Measurements from ENCODE around the gene GC. TPM values are rescaled to one million over a fixed set of nuclear protein-coding genes. Genes with fewer than 3 reads are reported as not detected.

Gene GC
- total RNA-seq, 1 experiment from 2014 or later: 1.8 TPM

GRCh38 chr4:71729856-71730255 lies 54.0 kb downstream of the GC start:
- ChIA-PET POLR2A (no interaction called here), RAD21 (ENCODE audit: low non-redundant PET in 1 of 2, low total read pairs in 2 of 2, uncharacterized antibody in 2 of 2, unreplicated experiment in 2 of 2) (no interaction called here), CTCF (no interaction called here)
- H3K27me3 ChIP-seq (ENCODE audit: insufficient read depth, low read length): no peaks in the 10 kb centered on the region
- H3K79me2 ChIP-seq (ENCODE audit: insufficient read depth, low read length): no peaks in the 10 kb centered on the region
- no peak overlapping the region for H3K27ac ChIP-seq (ENCODE audit: low read depth, low read length)
- no peaks in the 10 kb centered on the region for H3K9me3 ChIP-seq (ENCODE audit: control insufficient read depth in 1 of 2, insufficient read depth in 1 of 2, low read depth in 1 of 2, low read length in 2 of 2)
- no peaks in the 10 kb centered on the region for H3K9me2 ChIP-seq (ENCODE audit: insufficient read depth)
- ATAC-seq: no peak
- intact Hi-C loops (cut with micrococcal nuclease): loop anchor here (5.0 kb wide), 2 partner anchors 577 to 1287 kb away; no protein-coding TSS in a partner anchor
- no peaks in the 10 kb centered on the region for H4K20me1 ChIP-seq (ENCODE audit: insufficient read depth)
- no peaks in the 10 kb centered on the region for H3K36me3 ChIP-seq (ENCODE audit: control insufficient read depth in 1 of 2, insufficient read depth in 2 of 2, low read length in 2 of 2)
- no TSS peak for BruUV-seq (replicated peaks)
- no peak overlapping the region for H3K4me2 ChIP-seq (ENCODE audit: low read length)
- H3K4me1 ChIP-seq (ENCODE audit: control insufficient read depth in 1 of 2, insufficient read depth in 2 of 2, low read length in 2 of 2): no peaks in the 10 kb centered on the region
- H3K4me3 ChIP-seq (replicated peaks in 1 of 2; ENCODE audit: low read depth in 1 of 2, low read length in 2 of 2): no peak overlapping the region
- H3K9ac ChIP-seq (ENCODE audit: low read length): no peak overlapping the region
- H2AFZ ChIP-seq (ENCODE audit: low read depth, low read length, poor library complexity, severe bottlenecking): no peak overlapping the region
- TF ChIP-seq FOSL1 (IDR thresholded peaks at IDR 0.05; ENCODE audit: low read depth) (no peak), ZBTB33 (IDR thresholded peaks at IDR 0.05; ENCODE audit: extremely low read depth, insufficient replicate concordance, low read length) (no peak)
- no peak for DNase-seq (ENCODE audit: low read depth, low spot score)

- no peaks in the 10 kb centered on the region for H3K36me3 ChIP-seq (ENCODE audit: control insufficient read depth in 1 of 2, insufficient read depth in 2 of 2, low read length in 2 of 2)
- no peaks in the 10 kb centered on the region for H3K79me2 ChIP-seq (ENCODE audit: insufficient read depth, low read length)
- H4K20me1 ChIP-seq (ENCODE audit: insufficient read depth): no peaks in the 10 kb centered on the region
- peak; percentile 16 for DNase-seq (ENCODE audit: low read depth, low spot score)
- no peaks in the 10 kb centered on the region for H3K4me1 ChIP-seq (ENCODE audit: control insufficient read depth in 1 of 2, insufficient read depth in 2 of 2, low read length in 2 of 2)
- no peaks in the 10 kb centered on the region for H3K9me3 ChIP-seq (ENCODE audit: control insufficient read depth in 1 of 2, insufficient read depth in 1 of 2, low read depth in 1 of 2, low read length in 2 of 2)
- no peak overlapping the region for H3K27ac ChIP-seq (ENCODE audit: low read depth, low read length)
- TF ChIP-seq EZH2phosphoT487 (IDR thresholded peaks at IDR 0.05; ENCODE audit: borderline replicate concordance) (no peak), SP1 (IDR thresholded peaks at IDR 0.05; ENCODE audit: low read depth) (no peak), TCF7L2 (IDR thresholded peaks at IDR 0.05; ENCODE audit: borderline replicate concordance, extremely low read depth, insufficient read depth, insufficient read length) (no peak), POLR2A (IDR thresholded peaks at IDR 0.05; ENCODE audit: borderline replicate concordance, extremely low read depth, insufficient read depth, insufficient read length) (no peak), ATF3 (IDR thresholded peaks at IDR 0.05) (no peak), MAX (IDR thresholded peaks at IDR 0.05) (no peak), ZNF274 (IDR thresholded peaks at IDR 0.05; ENCODE audit: low read depth, low read length) (no peak), CBX3 (IDR thresholded peaks at IDR 0.05; ENCODE audit: low read depth) (no peak), EGR1 (IDR thresholded peaks at IDR 0.05; ENCODE audit: low read depth) (no peak), POLR2AphosphoS5 (IDR thresholded peaks at IDR 0.05; ENCODE audit: low read depth, low read length) (no peak), SRF (IDR thresholded peaks at IDR 0.05; ENCODE audit: low read depth) (no peak), YY1 (IDR thresholded peaks at IDR 0.05; ENCODE audit: extremely low read depth, insufficient replicate concordance, low read depth, low read length) (no peak), FOSL1 (IDR thresholded peaks at IDR 0.05; ENCODE audit: low read depth) (no peak), CTCF (IDR thresholded peaks at IDR 0.05 in 2 of 3, conservative IDR thresholded peaks at IDR 0.05 in 1 of 3; ENCODE audit: borderline replicate concordance in 1 of 3, insufficient read depth in 1 of 3, low read depth in 2 of 3, low read length in 2 of 3) (peak; percentile 43 to 71 (median 47); a peak in 5 of 6 replicates), RAD21 (IDR thresholded peaks at IDR 0.05; ENCODE audit: low read depth) (peak; percentile 71), CEBPB (IDR thresholded peaks at IDR 0.05; ENCODE audit: low read depth) (no peak)
- no peak overlapping the region for H2AFZ ChIP-seq (ENCODE audit: low read depth, low read length, poor library complexity, severe bottlenecking)
- intact Hi-C loops (cut with micrococcal nuclease): loop anchor here (1.0 to 5.0 kb wide), 6 partner anchors 443 to 1112 kb away; no protein-coding TSS in a partner anchor
- peak; percentile 44; the same call in 1 of the 2 replicates for ATAC-seq
- no TSS peak for BruUV-seq (replicated peaks)
- H3K9me2 ChIP-seq (ENCODE audit: insufficient read depth): no peaks in the 10 kb centered on the region
- ChIA-PET POLR2A (no interaction called here), CTCF (no interaction called here), RAD21 (ENCODE audit: low non-redundant PET in 1 of 2, low total read pairs in 2 of 2, uncharacterized antibody in 2 of 2, unreplicated experiment in 2 of 2) (no interaction called here)
- no peak overlapping the region for H3K4me2 ChIP-seq (ENCODE audit: low read length)
- no peaks in the 10 kb centered on the region for H3K27me3 ChIP-seq (ENCODE audit: insufficient read depth, low read length)
- H3K4me3 ChIP-seq (replicated peaks in 1 of 2; ENCODE audit: low read depth in 1 of 2, low read length in 2 of 2): no peak overlapping the region
- no peak overlapping the region for H3K9ac ChIP-seq (ENCODE audit: low read length)
These were observed 70.2 kb downstream of the GC start for GRCh38 chr4:71713611-71714203.
